ENCODE data around the gene CTPS2. TPM values are rescaled to one million over a fixed set of nuclear protein-coding genes. Genes with fewer than 3 reads are reported as not detected.

The CTPS2 gene
- total and polyA plus RNA-seq, 8 donors = 2.3 to 34.3 (median 10.3) TPM

DNA sequence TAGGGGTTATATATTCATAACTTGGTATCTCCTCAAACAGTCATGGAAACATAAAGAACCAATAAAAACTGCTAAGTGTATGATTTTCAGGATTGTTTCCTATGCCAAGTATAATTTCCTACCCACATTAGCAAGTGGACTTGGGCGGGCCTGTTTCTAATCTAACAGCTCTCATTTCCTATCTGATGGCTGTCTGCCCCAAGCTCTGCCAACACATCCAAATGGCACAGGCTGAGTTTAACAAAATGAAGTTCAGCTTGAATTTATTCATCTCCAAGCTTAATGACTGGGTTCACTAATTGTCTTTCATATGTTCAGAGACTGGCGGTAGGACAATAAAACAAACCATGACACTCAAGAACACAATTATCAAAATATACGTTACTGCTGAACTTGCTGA is 118.0 kb downstream of the CTPS2 start:
- DNase-seq = no peak
- Histone ChIP-seq H3K9me3 (no peaks in the 10 kb centered on the region), H3K4me3 (no peak overlapping the region), H3K27ac (no peak overlapping the region), H3K36me3 (no peaks in the 10 kb centered on the region), H3K27me3 (no peaks in the 10 kb centered on the region), H3K4me1 (no peaks in the 10 kb centered on the region)
- intact Hi-C loops (cut with DNase I; ENCODE audit: low total_unique reads) = no loop called here
- WGBS, 5 donors = 62 to 77% (median 73%) methylated on average over 3 of the region's 3 CpGs
- no peak for TF ChIP-seq POLR2AphosphoS5 (IDR thresholded peaks at IDR 0.05)
- TF ChIP-seq, protein P1, sequence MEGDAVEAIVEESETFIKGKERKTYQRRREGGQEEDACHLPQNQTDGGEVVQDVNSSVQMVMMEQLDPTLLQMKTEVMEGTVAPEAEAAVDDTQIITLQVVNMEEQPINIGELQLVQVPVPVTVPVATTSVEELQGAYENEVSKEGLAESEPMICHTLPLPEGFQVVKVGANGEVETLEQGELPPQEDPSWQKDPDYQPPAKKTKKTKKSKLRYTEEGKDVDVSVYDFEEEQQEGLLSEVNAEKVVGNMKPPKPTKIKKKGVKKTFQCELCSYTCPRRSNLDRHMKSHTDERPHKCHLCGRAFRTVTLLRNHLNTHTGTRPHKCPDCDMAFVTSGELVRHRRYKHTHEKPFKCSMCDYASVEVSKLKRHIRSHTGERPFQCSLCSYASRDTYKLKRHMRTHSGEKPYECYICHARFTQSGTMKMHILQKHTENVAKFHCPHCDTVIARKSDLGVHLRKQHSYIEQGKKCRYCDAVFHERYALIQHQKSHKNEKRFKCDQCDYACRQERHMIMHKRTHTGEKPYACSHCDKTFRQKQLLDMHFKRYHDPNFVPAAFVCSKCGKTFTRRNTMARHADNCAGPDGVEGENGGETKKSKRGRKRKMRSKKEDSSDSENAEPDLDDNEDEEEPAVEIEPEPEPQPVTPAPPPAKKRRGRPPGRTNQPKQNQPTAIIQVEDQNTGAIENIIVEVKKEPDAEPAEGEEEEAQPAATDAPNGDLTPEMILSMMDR (IDR thresholded peaks at IDR 0.05) = no peak
- TF ChIP-seq POLR2A (IDR thresholded peaks at IDR 0.05) = no peak
- no peak for TF ChIP-seq EP300 (IDR thresholded peaks at IDR 0.05)

DNA sequence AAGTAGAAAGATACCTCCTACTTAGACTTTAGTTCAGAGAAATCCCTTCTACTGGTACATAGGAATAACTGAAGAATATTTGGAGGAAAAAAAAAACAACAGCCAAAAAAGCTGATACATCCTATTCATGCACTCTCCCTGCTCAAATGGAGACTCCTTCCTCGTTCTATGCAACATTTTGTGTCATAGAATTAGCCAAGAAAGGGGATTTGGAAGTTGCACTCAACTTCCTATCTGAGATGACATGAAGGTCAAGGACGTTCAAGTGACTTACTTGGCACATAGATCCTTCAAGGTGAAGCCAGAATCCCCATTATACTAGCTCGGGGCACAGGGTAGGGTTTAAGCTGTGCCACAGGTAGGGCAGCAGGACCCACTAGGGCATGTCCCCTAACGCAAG is 118.7 kb downstream of the CTPS2 start:
- Histone ChIP-seq H3K4me3 (no peak overlapping the region), H3K27me3 (no peaks in the 10 kb centered on the region), H3K4me1 (no peaks in the 10 kb centered on the region), H3K9me3 (no peaks in the 10 kb centered on the region), H3K36me3 (no peaks in the 10 kb centered on the region), H3K27ac (no peak overlapping the region)
- intact Hi-C loops (cut with DNase I; ENCODE audit: low total_unique reads) = no loop called here
- TF ChIP-seq, protein P1 (IDR thresholded peaks at IDR 0.05) = no peak
- TF ChIP-seq POLR2A (IDR thresholded peaks at IDR 0.05) (no peak), EP300 (IDR thresholded peaks at IDR 0.05) (no peak), POLR2AphosphoS5 (IDR thresholded peaks at IDR 0.05) (no peak)
- no peak for DNase-seq
- WGBS, 5 donors = 65 to 80% (median 70%) methylated on average over 4 of the region's 4 CpGs

DNA sequence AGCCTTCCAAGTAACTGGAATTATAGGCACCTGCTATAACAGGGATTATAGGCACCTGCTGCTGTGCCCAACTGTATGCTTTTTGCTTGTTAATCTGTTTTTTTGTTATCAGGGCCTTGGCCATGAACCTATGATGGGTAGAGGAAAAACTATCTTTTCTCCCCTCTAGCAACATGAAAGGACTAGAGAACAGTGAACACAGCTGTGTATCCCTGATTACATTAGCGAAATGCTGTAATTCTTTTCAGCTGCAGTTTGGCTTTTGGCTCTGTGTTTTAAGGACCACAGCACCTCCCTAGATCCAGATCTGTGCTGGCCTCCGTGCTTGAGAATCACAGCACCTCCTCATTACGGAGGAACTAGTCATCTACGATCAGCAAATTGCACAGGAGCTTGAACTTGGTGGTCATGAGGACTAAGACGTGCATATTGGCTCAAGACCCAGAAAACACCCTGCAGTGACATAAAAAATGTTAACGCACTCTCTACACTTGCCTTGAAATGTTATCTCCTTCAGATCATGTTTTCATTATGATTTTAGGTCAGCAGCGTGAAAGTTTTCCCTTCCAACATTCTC is 120.2 kb downstream of the CTPS2 start:
- WGBS, 5 donors = 75 to 90% (median 83%) methylated on average over 5 to 7 of the region's 7 CpGs

DNA sequence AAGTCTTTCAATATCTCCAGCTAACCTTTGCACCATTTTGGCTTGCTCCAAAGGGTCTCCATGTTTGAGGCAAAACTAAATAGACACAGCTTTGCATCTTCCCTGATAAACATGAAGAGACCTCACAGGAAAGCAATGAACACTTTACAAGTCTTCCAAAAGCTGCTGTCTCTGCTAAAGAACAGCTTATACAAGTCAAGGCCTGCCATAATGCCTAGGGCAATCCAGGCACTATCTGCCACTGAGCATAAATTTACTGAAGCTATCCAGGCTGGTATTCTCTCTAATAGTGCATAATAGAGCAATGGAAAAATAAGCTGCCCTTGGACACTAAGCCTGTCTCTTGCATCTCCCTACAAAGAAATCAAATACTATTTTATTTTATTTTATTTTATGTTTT is 122.6 kb downstream of the CTPS2 start:
- Histone ChIP-seq H3K27ac (no peak overlapping the region), H3K4me1 (no peaks in the 10 kb centered on the region), H3K4me3 (no peak overlapping the region), H3K36me3 (no peaks in the 10 kb centered on the region), H3K9me3 (no peaks in the 10 kb centered on the region), H3K27me3 (no peaks in the 10 kb centered on the region)
- intact Hi-C loops (cut with DNase I; ENCODE audit: low total_unique reads) = no loop called here
- no peak for TF ChIP-seq POLR2AphosphoS5 (IDR thresholded peaks at IDR 0.05)
- TF ChIP-seq EP300 (IDR thresholded peaks at IDR 0.05) = no peak
- no peak for TF ChIP-seq POLR2A (IDR thresholded peaks at IDR 0.05)
- TF ChIP-seq, protein P1 (IDR thresholded peaks at IDR 0.05) = no peak
- no peak for DNase-seq

More for the DNA sequence above, 120.2 kb downstream of the CTPS2 start:
- Histone ChIP-seq H3K27me3 (no peaks in the 10 kb centered on the region), H3K27ac (no peak overlapping the region), H3K36me3 (no peaks in the 10 kb centered on the region), H3K4me3 (no peak overlapping the region), H3K4me1 (no peaks in the 10 kb centered on the region), H3K9me3 (no peaks in the 10 kb centered on the region)
- TF ChIP-seq EP300 (IDR thresholded peaks at IDR 0.05) (no peak), POLR2A (IDR thresholded peaks at IDR 0.05) (no peak), POLR2AphosphoS5 (IDR thresholded peaks at IDR 0.05) (no peak)
- TF ChIP-seq, protein P1 (IDR thresholded peaks at IDR 0.05) = no peak
- DNase-seq = no peak
- intact Hi-C loops (cut with DNase I; ENCODE audit: low total_unique reads) = no loop called here

Measured in stomach (tissue), 9 donors.